ENCODE data around the gene MFAP5. TPM values are rescaled to one million over a fixed set of nuclear protein-coding genes. Genes with fewer than 3 reads are reported as not detected.

Gene MFAP5
- total and polyA plus RNA-seq, 10 of the 15 experiments (the other 5 are each of a cell fraction or from before 2014, with no cell fraction given), result 0.06 to 0.14 (median 0.12) TPM; not detected in 7

- Histone ChIP-seq H3K79me2 (ENCODE audit: control insufficient read depth, insufficient read depth, low read length) (no peaks in the 10 kb centered on the region), H3K36me3 (ENCODE audit: control insufficient read depth in 2 of 2, insufficient read depth in 2 of 2, low read length in 1 of 2) (no peaks in the 10 kb centered on the region), H3K27ac (ENCODE audit: control insufficient read depth, insufficient read depth) (no peak overlapping the region), H3K9ac (ENCODE audit: control insufficient read depth, insufficient read depth, low read length) (no peak overlapping the region), H3K4me1 (ENCODE audit: control insufficient read depth, insufficient read depth, low read length) (no peaks in the 10 kb centered on the region), H3K4me2 (ENCODE audit: control insufficient read depth, insufficient read depth) (no peak overlapping the region), H4K20me1 (ENCODE audit: control insufficient read depth, insufficient read depth) (no peaks in the 10 kb centered on the region), H3K9me3 (replicated peaks; ENCODE audit: control insufficient read depth, insufficient read depth, low read length) (no peaks in the 10 kb centered on the region; the same call in 2 of the 3 replicates), H3K4me3 (no peak overlapping the region), H2AFZ (ENCODE audit: control insufficient read depth, low read depth, low read length) (no peak overlapping the region), H3K27me3 (replicated peaks in 1 of 2; ENCODE audit: control insufficient read depth in 2 of 2, insufficient read depth in 2 of 2, low read length in 1 of 2) (peaks cover 0 to 5% of the 10 kb centered on the region in 2 experiments; a peak in 2 of 4 replicates)
- WGBS (ENCODE audit: insufficient coverage, insufficient replicate concordance, low lambda C conversion rate, missing lambda C conversion rate), result 62% methylated on average over 3 of the region's 3 CpGs
- BruUV-seq (replicated peaks), result no TSS peak
- ChIA-PET POLR2A (no interaction called here), RAD21 (ENCODE audit: unreplicated experiment) (no interaction called here), CTCF (interaction anchor here (1.1 kb wide), 1 partner anchor 9 kb away, joined by 3 read pairs; no protein-coding TSS in a partner anchor), SMC1A (ENCODE audit: uncharacterized antibody, unreplicated experiment) (interaction anchor here (1.8 kb wide), 1 partner anchor 118 kb away, joined by 7 read pairs; no protein-coding TSS in a partner anchor)
- no peak for ATAC-seq
- in situ Hi-C loops (cut with MboI) (no loop called here), intact Hi-C loops (cut with micrococcal nuclease; ENCODE audit: unreplicated experiment) (loop anchor here (5.0 kb wide), 1 partner anchor 376 kb away; no protein-coding TSS in a partner anchor)
- no peak for FAIRE-seq
- DNase-seq (ENCODE audit: low read depth, low spot score), result no peak
- TF ChIP-seq CBX5 (IDR thresholded peaks at IDR 0.05; ENCODE audit: low read depth) (no peak), TARDBP (IDR thresholded peaks at IDR 0.05; ENCODE audit: borderline replicate concordance) (no peak), NRF1 (conservative IDR thresholded peaks at IDR 0.05; ENCODE audit: low read depth, low read length) (no peak), ZBTB4 (CRISPR knock-in tag; IDR thresholded peaks at IDR 0.05) (no peak), ZNF687 (IDR thresholded peaks at IDR 0.05) (no peak), HCFC1 (IDR thresholded peaks at IDR 0.05; ENCODE audit: low read length) (no peak), EED (IDR thresholded peaks at IDR 0.05; ENCODE audit: low read depth) (no peak), HDAC6 (IDR thresholded peaks at IDR 0.05; ENCODE audit: unreplicated experiment) (no peak), SIX5 (IDR thresholded peaks at IDR 0.05; ENCODE audit: low read depth, low read length, severe bottlenecking) (no peak), NR2C1 (IDR thresholded peaks at IDR 0.05) (no peak), ZNF274 (IDR thresholded peaks at IDR 0.05; ENCODE audit: insufficient read depth, insufficient read length) (no peak), HSF1 (IDR thresholded peaks at IDR 0.05; ENCODE audit: low read depth, low read length) (no peak)
These were observed 875 bp downstream of the MFAP5 start for GRCh38 chr12:8661751-8662150.
